C4-2B (cell line): Measurements from ENCODE around the gene CYP17A1.

Experiments used
- H3K27ac ChIP-seq: fragments of 450-650 bp; 2 replicates; pipeline ENCODE4 v1.5.1; 2017
- CTCF ChIP-seq: fragments of 450-650 bp; conservative IDR thresholded peaks from 2 replicates; pipeline ENCODE4 v1.5.1; 2017; ENCODE audit warnings: mild to moderate bottlenecking
- ZFX ChIP-seq: fragments of 450-650 bp; IDR thresholded peaks from 2 replicates; pipeline ENCODE4 v1.6.1; 2017

The CYP17A1 gene

GRCh38 chr10:102799691-102800471 lies 37.3 kb downstream of the CYP17A1 start:
- no peak overlapping the region for H3K27ac ChIP-seq
- TF ChIP-seq CTCF: no peak
- TF ChIP-seq ZFX: no peak

- H3K27ac ChIP-seq: no peak overlapping the region; the same call in 1 of the 2 replicates
- TF ChIP-seq ZFX: no peak
- TF ChIP-seq CTCF: no peak
These were observed 40.6 kb downstream of the CYP17A1 start for GRCh38 chr10:102796407-102797176.

GRCh38 chr10:102795453-102796406 lies 41.5 kb downstream of the CYP17A1 start:
- TF ChIP-seq ZFX (no peak), CTCF (no peak)
- H3K27ac ChIP-seq: no peak overlapping the region; the same call in 1 of the 2 replicates

- H3K27ac ChIP-seq: no peak overlapping the region
- TF ChIP-seq CTCF: no peak
- TF ChIP-seq ZFX: no peak
These were observed 45.3 kb downstream of the CYP17A1 start for GRCh38 chr10:102791754-102792395.

- TF ChIP-seq CTCF (no peak), ZFX (no peak)
- H3K27ac ChIP-seq: no peak overlapping the region
These were observed 51.4 kb downstream of the CYP17A1 start for GRCh38 chr10:102785818-102786217.

- no peak overlapping the region for H3K27ac ChIP-seq
- no peak for TF ChIP-seq CTCF
- no peak for TF ChIP-seq ZFX
These were observed 53.6 kb downstream of the CYP17A1 start for GRCh38 chr10:102783568-102783967.
